ENCODE results near the gene SLC6A3. TPM values are rescaled to one million over a fixed set of nuclear protein-coding genes. Genes with fewer than 3 reads are reported as not detected.

The SLC6A3 gene
- total RNA-seq, 1 experiment from 2014 or later = 0.05 TPM

DNA sequence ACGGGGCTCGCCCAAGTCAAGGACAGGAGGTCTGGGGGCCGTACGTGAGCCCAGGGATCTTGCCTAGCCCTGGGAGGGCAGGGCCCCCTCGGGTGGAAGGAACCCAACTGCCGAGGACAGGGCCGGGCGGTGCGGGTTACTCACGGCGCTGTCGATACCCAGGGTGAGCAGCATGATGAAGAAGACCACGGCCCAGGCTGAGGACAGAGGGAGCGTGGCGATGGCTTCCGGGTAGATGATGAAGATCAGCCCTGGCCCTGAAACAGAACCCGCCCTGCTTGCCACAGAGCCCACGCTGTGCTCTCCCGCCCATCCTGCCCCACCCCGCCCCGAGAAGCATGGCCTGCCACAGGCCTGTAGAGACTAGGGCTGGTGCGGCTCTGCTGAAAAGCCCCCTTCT is 34.1 kb downstream of the SLC6A3 start:
- BruUV-seq (replicated peaks) = no TSS peak
- ChIA-PET POLR2A (no interaction called here), CTCF (no interaction called here)
- Histone ChIP-seq H3K9me3 (ENCODE audit: control insufficient read depth, insufficient read depth, low read depth, low read length) (no peaks in the 10 kb centered on the region), H3K4me3 (ENCODE audit: low read depth in 2 of 2, low read length in 2 of 2) (no peak overlapping the region), H3K27ac (ENCODE audit: low read length) (no peak overlapping the region), H3K36me3 (ENCODE audit: control insufficient read depth, insufficient read depth, low read length) (no peaks in the 10 kb centered on the region), H3K27me3 (ENCODE audit: control insufficient read depth, insufficient read depth, low read length) (no peaks in the 10 kb centered on the region), H3K4me1 (ENCODE audit: control insufficient read depth, insufficient read depth, low read length) (no peaks in the 10 kb centered on the region)
- in situ Hi-C loops (cut with HindIII; ENCODE audit: low pct_unique_long_range_greater_than_20kb, low sequenced_read_pairs) (no loop called here), intact Hi-C loops (cut with micrococcal nuclease; ENCODE audit: unreplicated experiment) (no loop called here)
- no peak for ATAC-seq
- no peak for DNase-seq (ENCODE audit: low read depth, low spot score)
- TF ChIP-seq SIN3A (IDR thresholded peaks at IDR 0.05; ENCODE audit: borderline replicate concordance, insufficient read depth, low read depth, low read length) = no peak
- TF ChIP-seq, protein P1, sequence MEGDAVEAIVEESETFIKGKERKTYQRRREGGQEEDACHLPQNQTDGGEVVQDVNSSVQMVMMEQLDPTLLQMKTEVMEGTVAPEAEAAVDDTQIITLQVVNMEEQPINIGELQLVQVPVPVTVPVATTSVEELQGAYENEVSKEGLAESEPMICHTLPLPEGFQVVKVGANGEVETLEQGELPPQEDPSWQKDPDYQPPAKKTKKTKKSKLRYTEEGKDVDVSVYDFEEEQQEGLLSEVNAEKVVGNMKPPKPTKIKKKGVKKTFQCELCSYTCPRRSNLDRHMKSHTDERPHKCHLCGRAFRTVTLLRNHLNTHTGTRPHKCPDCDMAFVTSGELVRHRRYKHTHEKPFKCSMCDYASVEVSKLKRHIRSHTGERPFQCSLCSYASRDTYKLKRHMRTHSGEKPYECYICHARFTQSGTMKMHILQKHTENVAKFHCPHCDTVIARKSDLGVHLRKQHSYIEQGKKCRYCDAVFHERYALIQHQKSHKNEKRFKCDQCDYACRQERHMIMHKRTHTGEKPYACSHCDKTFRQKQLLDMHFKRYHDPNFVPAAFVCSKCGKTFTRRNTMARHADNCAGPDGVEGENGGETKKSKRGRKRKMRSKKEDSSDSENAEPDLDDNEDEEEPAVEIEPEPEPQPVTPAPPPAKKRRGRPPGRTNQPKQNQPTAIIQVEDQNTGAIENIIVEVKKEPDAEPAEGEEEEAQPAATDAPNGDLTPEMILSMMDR (IDR thresholded peaks at IDR 0.05) = no peak
- TF ChIP-seq POLR2AphosphoS5 (IDR thresholded peaks at IDR 0.05; ENCODE audit: low read depth, low read length) = no peak
- TF ChIP-seq, protein P2, sequence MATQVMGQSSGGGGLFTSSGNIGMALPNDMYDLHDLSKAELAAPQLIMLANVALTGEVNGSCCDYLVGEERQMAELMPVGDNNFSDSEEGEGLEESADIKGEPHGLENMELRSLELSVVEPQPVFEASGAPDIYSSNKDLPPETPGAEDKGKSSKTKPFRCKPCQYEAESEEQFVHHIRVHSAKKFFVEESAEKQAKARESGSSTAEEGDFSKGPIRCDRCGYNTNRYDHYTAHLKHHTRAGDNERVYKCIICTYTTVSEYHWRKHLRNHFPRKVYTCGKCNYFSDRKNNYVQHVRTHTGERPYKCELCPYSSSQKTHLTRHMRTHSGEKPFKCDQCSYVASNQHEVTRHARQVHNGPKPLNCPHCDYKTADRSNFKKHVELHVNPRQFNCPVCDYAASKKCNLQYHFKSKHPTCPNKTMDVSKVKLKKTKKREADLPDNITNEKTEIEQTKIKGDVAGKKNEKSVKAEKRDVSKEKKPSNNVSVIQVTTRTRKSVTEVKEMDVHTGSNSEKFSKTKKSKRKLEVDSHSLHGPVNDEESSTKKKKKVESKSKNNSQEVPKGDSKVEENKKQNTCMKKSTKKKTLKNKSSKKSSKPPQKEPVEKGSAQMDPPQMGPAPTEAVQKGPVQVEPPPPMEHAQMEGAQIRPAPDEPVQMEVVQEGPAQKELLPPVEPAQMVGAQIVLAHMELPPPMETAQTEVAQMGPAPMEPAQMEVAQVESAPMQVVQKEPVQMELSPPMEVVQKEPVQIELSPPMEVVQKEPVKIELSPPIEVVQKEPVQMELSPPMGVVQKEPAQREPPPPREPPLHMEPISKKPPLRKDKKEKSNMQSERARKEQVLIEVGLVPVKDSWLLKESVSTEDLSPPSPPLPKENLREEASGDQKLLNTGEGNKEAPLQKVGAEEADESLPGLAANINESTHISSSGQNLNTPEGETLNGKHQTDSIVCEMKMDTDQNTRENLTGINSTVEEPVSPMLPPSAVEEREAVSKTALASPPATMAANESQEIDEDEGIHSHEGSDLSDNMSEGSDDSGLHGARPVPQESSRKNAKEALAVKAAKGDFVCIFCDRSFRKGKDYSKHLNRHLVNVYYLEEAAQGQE (IDR thresholded peaks at IDR 0.05; ENCODE audit: insufficient read depth in 1 of 2, low read depth in 2 of 2, low read length in 1 of 2) = no peak
- TF ChIP-seq TCF7L2 (IDR thresholded peaks at IDR 0.05; ENCODE audit: low read depth, low read length) = no peak

DNA sequence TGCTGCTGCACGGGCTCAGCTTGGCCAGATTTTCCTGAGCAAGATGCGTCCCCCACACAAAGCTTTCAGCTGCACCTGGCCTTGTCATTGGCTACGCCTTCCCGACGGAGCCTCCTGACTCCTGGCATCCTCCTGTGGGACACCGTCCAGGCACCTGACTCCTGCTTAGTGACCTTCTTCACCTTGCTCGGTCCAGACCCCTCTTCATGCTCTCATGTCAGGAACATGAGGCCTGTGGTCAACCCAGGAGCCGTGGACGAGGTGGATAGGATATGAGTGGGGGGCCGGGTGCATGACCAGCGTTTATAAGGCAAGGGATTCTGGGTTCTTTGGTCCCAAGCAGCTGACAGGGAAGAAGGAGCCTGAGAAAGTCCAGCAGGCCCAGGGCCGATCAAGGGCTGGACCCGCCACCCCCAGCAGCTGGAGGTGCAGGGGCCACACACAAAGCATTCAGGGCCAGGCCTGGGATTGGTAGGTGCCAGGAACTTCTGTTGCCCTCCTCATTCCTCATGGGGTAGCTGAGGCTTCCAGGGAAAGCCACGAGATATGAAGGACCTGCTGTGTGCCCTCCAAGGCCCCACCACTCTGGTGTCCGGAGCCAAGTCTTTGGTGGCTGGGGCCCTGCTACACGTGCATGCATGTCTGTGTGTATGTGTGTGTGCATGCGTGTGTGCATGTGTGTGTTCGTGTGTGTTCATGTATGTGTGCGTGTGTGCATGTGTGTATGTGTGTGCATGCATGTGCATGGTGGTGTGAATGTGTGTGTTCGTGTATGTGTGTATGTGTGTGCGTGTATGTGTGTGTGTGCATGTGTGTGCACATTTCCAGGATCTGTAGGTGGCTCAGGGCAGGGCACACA is 34.9 kb downstream of the SLC6A3 start:
- Histone ChIP-seq H3K9me3 (ENCODE audit: control insufficient read depth, insufficient read depth, low read depth, low read length) (no peaks in the 10 kb centered on the region), H3K27ac (ENCODE audit: low read length) (no peak overlapping the region)
- TF ChIP-seq SIN3A (IDR thresholded peaks at IDR 0.05; ENCODE audit: borderline replicate concordance, insufficient read depth, low read depth, low read length) (no peak), TCF7L2 (IDR thresholded peaks at IDR 0.05; ENCODE audit: low read depth, low read length) (no peak), POLR2AphosphoS5 (IDR thresholded peaks at IDR 0.05; ENCODE audit: low read depth, low read length) (no peak)
- TF ChIP-seq, protein P1 (IDR thresholded peaks at IDR 0.05) = no peak
- TF ChIP-seq, protein P2 (IDR thresholded peaks at IDR 0.05; ENCODE audit: insufficient read depth in 1 of 2, low read depth in 2 of 2, low read length in 1 of 2) = no peak

More for the DNA sequence above, 34.9 kb downstream of the SLC6A3 start:
- no TSS peak for BruUV-seq (replicated peaks)
- no peak for ATAC-seq
- ChIA-PET POLR2A (no interaction called here), CTCF (no interaction called here)
- in situ Hi-C loops (cut with HindIII; ENCODE audit: low pct_unique_long_range_greater_than_20kb, low sequenced_read_pairs) = no loop called here
- no peaks in the 10 kb centered on the region for H3K27me3 ChIP-seq (ENCODE audit: control insufficient read depth, insufficient read depth, low read length)
- DNase-seq (ENCODE audit: low read depth, low spot score) = no peak
- no peaks in the 10 kb centered on the region for H3K4me1 ChIP-seq (ENCODE audit: control insufficient read depth, insufficient read depth, low read length)
- H3K36me3 ChIP-seq (ENCODE audit: control insufficient read depth, insufficient read depth, low read length) = no peaks in the 10 kb centered on the region
- no peak overlapping the region for H3K4me3 ChIP-seq (ENCODE audit: low read depth in 2 of 2, low read length in 2 of 2)
- intact Hi-C loops (cut with micrococcal nuclease; ENCODE audit: unreplicated experiment) = no loop called here

All from Panc1 (cell line).